D721Med (cell line): ENCODE measurements around the gene EXOC3L2.

Experiments used
- DNase-seq: peaks from one replicate; pipeline ENCODE4 v3.0.0; 2011; ENCODE audit warnings: low spot score; ENCODE audit not compliant: insufficient read length
- FAIRE-seq: peaks from 2 replicates; lab custom pipeline; 2011; peaks lifted over from hg19 to GRCh38; lab: Jason Lieb, UNC
- TF ChIP-seq, protein P1 (sequence below): IDR thresholded peaks from 2 replicates; pipeline ENCODE4 v1.5.1; 2012; ENCODE audit warnings: mild to moderate bottlenecking, control low read depth; ENCODE audit not compliant: insufficient read depth; ENCODE audit errors: missing control alignments

The EXOC3L2 gene

GRCh38 chr19:45178262-45179071 lies 66.7 kb downstream of the EXOC3L2 start, which contains the start of gene BLOC1S3:
TSS of gene BLOC1S3 (plus strand) at chr19:45178784. CDS start at chr19:45179297, 513 bp downstream.
- FAIRE-seq (no peak), DNase-seq (peak; percentile 96)
- TF ChIP-seq, protein P1, sequence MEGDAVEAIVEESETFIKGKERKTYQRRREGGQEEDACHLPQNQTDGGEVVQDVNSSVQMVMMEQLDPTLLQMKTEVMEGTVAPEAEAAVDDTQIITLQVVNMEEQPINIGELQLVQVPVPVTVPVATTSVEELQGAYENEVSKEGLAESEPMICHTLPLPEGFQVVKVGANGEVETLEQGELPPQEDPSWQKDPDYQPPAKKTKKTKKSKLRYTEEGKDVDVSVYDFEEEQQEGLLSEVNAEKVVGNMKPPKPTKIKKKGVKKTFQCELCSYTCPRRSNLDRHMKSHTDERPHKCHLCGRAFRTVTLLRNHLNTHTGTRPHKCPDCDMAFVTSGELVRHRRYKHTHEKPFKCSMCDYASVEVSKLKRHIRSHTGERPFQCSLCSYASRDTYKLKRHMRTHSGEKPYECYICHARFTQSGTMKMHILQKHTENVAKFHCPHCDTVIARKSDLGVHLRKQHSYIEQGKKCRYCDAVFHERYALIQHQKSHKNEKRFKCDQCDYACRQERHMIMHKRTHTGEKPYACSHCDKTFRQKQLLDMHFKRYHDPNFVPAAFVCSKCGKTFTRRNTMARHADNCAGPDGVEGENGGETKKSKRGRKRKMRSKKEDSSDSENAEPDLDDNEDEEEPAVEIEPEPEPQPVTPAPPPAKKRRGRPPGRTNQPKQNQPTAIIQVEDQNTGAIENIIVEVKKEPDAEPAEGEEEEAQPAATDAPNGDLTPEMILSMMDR = peak; percentile 34

- DNase-seq = no peak
- TF ChIP-seq, protein P1 = no peak
- no peak for FAIRE-seq
Measured at GRCh38 chr19:45177817-45178261, 67.4 kb downstream of the EXOC3L2 start, which contains the start of gene TRAPPC6A. TSS of gene TRAPPC6A (minus strand) at chr19:45178237. CDS start at chr19:45178218, 19 bp downstream.

- FAIRE-seq = no peak
- TF ChIP-seq, protein P1 = no peak
Measured at GRCh38 chr19:45175515-45176345, 69.5 kb downstream of the EXOC3L2 start.

GRCh38 chr19:45173816-45174215 lies 71.4 kb downstream of the EXOC3L2 start:
- TF ChIP-seq, protein P1 = no peak
- FAIRE-seq = no peak
- no peak for DNase-seq

More at GRCh38 chr19:45175515-45176345, 69.5 kb downstream of the EXOC3L2 start:
- no peak for DNase-seq

- FAIRE-seq = no peak
- TF ChIP-seq, protein P1 = no peak
Measured at GRCh38 chr19:45172611-45173208, 72.5 kb downstream of the EXOC3L2 start.

DNA sequence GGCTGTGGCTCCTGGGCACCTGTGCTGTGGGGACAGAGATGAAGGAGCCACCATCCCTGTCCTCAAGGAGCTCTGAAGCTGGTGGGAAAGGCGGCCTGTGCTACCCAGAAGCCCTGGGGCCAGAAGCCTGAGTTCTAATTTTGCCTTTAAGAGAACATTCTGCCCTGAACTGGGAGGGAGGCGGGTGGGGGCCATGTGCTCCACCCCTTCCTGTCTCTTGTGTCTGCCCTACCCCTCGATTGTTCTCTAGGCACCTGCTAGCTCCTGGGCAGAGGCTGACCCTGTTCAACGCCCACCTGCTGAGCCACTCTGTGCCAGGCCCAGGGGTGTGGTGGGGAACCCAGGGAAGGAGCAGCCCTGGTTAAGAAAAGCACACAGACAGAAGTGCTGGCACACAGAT lies 73.0 kb downstream of the EXOC3L2 start:
- TF ChIP-seq, protein P1 = no peak
- DNase-seq = no peak
- no peak for FAIRE-seq

More at GRCh38 chr19:45172611-45173208, 72.5 kb downstream of the EXOC3L2 start:
- DNase-seq = no peak
